Glutamatergic neuron (in vitro differentiated cells): Measurements from ENCODE around the gene IKZF4. TPM values are rescaled to one million over a fixed set of nuclear protein-coding genes. Genes with fewer than 3 reads are reported as not detected.
"Not testable (repeated sequence)": the region's sequence is repeated elsewhere in the genome, so short reads cannot be mapped to it uniquely, and the experiment has no call there.

ENCODE experiments used
- DNase-seq: peaks from one replicate; pipeline ENCODE4 v3.0.0; 2022
- H3K27ac Mint-ChIP-seq: one replicate; pipeline ENCODE4 v1.8.0; 2020; ENCODE audit warnings: mild to moderate bottlenecking, mixed read lengths, inconsistent platforms; ENCODE audit not compliant: unreplicated experiment
- H3K27me3 Mint-ChIP-seq: one replicate; pipeline ENCODE4 v1.8.0; 2020; ENCODE audit warnings: mild to moderate bottlenecking, moderate library complexity, mixed read lengths, inconsistent platforms; ENCODE audit not compliant: unreplicated experiment
- H3K36me3 Mint-ChIP-seq: one replicate; pipeline ENCODE4 v1.8.0; 2020; ENCODE audit warnings: mild to moderate bottlenecking, mixed read lengths, inconsistent platforms; ENCODE audit not compliant: unreplicated experiment
- H3K4me1 Mint-ChIP-seq: one replicate; pipeline ENCODE4 v1.8.0; 2020; ENCODE audit warnings: mild to moderate bottlenecking, low read depth, mixed read lengths, inconsistent platforms; ENCODE audit not compliant: unreplicated experiment
- H3K4me3 Mint-ChIP-seq: one replicate; pipeline ENCODE4 v1.8.0; 2020; ENCODE audit warnings: mild to moderate bottlenecking, mixed read lengths, inconsistent platforms; ENCODE audit not compliant: unreplicated experiment
- H3K9me3 Mint-ChIP-seq: one replicate; pipeline ENCODE4 v1.8.0; 2020; ENCODE audit warnings: mild to moderate bottlenecking, moderate library complexity, mixed read lengths, inconsistent platforms; ENCODE audit not compliant: unreplicated experiment
- total RNA-seq: library from RNA; stranded (reverse); fragmentation: NEBNext Ultra II Directional; extraction: Animal tissue kit (Norgen Biotek cat#: 25700); gene quantifications from one replicate; pipeline ENCODE4 v1.2.1, GENCODE V29; 2021; ENCODE audit not compliant: unreplicated experiment
- TF ChIP-seq, protein P1 (sequence below): fragments of 200-600 bp; sonication (generic); IDR thresholded peaks from one replicate; pipeline ENCODE4 v1.5.0; 2021; ENCODE audit not compliant: partially characterized antibody, unreplicated experiment

IKZF4 gene
- total RNA-seq, 1 donor from 2014 or later: 24.1 TPM

DNA sequence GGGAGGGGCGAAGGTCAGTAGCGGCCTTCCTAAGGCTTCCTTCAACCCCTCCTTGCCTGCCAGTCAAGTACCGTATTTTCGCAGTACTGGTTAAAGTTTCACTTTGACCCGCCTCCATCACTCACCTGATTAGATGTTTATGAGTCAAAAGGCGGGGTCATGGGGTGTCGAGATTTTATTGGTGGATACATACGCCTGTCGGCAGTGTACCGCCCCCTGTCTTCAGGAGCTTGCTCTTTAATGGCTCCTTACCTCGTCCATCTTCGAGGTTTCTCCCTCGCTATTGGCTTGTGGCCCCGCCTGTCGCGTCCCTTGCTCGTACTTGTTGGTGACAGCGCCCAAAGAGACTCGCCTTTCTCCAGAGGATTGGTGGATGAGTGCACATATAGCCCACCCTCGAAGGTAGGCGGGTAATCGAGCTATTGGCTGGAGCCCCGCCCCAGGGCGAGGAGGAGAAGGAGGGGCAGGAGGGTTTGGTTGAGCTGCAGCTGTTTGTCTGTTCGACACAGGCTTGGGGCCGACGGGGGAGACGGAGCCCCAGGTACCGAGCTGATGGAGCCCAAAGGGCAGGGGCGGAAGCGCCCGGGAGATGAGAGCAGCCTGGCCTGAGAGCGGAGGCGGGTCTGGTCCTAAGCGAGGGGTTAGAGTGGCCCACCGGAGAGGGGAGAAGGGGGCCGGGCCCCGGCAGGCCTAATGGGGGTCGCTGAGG, 47.1 kb upstream of the IKZF4 start, which contains the start of gene RAB5B:
Gene RAB5B (plus strand): TSS at position 480 of the 709 bp plus-strand sequence. CDS start 12,883 bp downstream, outside the sequence.
- Mint-ChIP-seq H3K27me3 (no peaks in the 10 kb centered on the region), H3K4me1 (peaks cover 11% of the 10 kb centered on the region), H3K36me3 (peaks cover 4% of the 10 kb centered on the region), H3K9me3 (peaks cover 1% of the 10 kb centered on the region), H3K4me3 (no peak within 1 kb of the TSS), H3K27ac (no peak within 1 kb of the TSS)
- peak; percentile 95 for DNase-seq
- TF ChIP-seq, protein P1, sequence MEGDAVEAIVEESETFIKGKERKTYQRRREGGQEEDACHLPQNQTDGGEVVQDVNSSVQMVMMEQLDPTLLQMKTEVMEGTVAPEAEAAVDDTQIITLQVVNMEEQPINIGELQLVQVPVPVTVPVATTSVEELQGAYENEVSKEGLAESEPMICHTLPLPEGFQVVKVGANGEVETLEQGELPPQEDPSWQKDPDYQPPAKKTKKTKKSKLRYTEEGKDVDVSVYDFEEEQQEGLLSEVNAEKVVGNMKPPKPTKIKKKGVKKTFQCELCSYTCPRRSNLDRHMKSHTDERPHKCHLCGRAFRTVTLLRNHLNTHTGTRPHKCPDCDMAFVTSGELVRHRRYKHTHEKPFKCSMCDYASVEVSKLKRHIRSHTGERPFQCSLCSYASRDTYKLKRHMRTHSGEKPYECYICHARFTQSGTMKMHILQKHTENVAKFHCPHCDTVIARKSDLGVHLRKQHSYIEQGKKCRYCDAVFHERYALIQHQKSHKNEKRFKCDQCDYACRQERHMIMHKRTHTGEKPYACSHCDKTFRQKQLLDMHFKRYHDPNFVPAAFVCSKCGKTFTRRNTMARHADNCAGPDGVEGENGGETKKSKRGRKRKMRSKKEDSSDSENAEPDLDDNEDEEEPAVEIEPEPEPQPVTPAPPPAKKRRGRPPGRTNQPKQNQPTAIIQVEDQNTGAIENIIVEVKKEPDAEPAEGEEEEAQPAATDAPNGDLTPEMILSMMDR: peak; percentile 78

DNA sequence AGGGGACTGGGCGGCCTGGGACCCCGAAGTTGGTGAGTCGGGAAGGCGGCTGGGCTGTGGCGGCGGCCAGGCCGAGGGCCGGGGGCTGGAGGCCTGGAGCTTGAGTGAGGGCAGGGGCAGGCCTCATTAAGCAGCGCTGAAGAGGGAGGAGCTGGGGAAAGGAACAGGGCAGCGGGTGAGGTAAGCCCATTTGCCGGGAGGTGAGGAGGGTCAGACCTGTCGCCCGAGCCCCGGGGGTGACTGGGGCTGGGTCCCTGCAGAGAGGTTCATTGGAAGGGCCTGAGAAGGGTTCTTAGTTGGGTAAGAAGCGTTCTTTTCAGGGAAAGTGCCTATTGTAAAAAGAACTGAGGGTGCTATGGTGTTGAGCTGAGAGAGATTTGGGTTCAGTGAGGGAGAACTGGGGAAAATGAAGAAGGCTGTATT, 46.5 kb upstream of the IKZF4 start:
- H3K27ac Mint-ChIP-seq: no peak overlapping the region
- H3K27me3 Mint-ChIP-seq: no peaks in the 10 kb centered on the region
- DNase-seq: peak; percentile 62
- H3K36me3 Mint-ChIP-seq: peaks cover 4% of the 10 kb centered on the region
- peaks cover 11% of the 10 kb centered on the region for H3K4me1 Mint-ChIP-seq
- TF ChIP-seq, protein P1: no peak
- no peak overlapping the region for H3K4me3 Mint-ChIP-seq
- peaks cover 1% of the 10 kb centered on the region for H3K9me3 Mint-ChIP-seq

DNA sequence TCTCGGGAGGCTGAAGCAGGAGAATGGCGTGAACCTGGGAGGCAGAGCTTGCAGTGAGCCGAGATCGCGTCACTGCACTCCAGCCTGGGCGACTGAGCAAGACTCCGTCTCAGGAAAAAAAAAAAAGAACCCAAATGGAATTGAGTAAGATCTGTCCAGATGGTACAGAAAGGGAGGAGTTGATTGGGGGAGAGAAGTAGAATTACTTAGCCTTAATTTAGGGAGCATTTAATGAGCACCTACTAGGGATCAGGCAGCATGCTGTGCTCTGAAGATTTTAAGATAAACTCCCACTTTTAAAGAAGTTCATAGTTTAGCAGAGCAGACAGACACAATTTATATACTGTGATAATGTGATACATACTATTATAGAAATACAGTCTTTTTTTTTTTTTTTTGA, 42.5 kb upstream of the IKZF4 start:
- peaks cover 11% of the 10 kb centered on the region for H3K4me1 Mint-ChIP-seq
- peaks cover 2% of the 10 kb centered on the region for H3K27me3 Mint-ChIP-seq
- TF ChIP-seq, protein P1: no peak
- no peak overlapping the region for H3K4me3 Mint-ChIP-seq
- no peak for DNase-seq
- H3K9me3 Mint-ChIP-seq: peaks cover 1% of the 10 kb centered on the region
- no peak overlapping the region for H3K27ac Mint-ChIP-seq
- peaks cover 4% of the 10 kb centered on the region for H3K36me3 Mint-ChIP-seq

DNA sequence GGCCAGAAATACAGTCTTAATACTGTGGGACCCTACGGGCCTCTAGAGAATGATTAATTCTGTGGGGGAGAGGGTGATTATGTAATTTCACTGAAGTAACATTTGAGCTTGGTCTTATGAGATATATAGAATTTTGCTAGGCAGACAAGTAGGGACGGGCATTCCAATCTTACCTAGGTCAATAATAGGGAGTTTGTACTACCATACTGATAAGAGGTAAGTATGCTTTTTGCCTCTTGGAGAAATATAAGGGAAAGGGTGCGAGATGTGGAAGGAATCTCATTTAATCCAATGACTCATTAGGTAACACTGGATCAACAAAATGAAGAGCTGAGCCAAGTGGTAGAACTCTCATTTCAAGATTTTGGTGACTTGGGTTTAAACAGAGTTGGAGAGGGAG, 41.8 kb upstream of the IKZF4 start:
- TF ChIP-seq, protein P1: no peak
- H3K27me3 Mint-ChIP-seq: peaks cover 2% of the 10 kb centered on the region
- H3K4me1 Mint-ChIP-seq: peaks cover 11% of the 10 kb centered on the region
- H3K4me3 Mint-ChIP-seq: no peak overlapping the region
- no peak overlapping the region for H3K27ac Mint-ChIP-seq
- H3K36me3 Mint-ChIP-seq: peaks cover 4% of the 10 kb centered on the region
- no peak for DNase-seq
- H3K9me3 Mint-ChIP-seq: peaks cover 1% of the 10 kb centered on the region

DNA sequence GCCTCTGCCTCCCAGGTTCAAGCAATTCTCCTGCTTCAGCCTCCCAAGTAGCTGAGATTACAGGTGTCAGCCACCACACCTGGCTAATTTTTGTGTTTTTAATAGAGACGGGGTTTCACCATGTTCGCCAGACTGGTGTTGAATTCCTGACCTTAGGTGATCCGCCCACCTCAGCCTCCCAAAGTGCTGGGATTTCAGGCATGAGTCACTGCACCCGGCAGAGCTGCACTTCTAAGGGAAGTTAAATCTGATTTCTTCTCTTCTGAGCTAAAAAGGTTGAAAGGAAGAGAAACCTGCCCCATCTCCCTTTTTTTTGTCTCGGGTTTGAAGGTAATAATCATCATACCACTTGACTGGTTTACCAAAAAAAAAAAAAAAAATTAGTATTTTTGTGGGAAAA, 39.0 kb upstream of the IKZF4 start:
- H3K4me1 Mint-ChIP-seq, H3K36me3 Mint-ChIP-seq, H3K27ac Mint-ChIP-seq, H3K27me3 Mint-ChIP-seq, DNase-seq, H3K9me3 Mint-ChIP-seq, H3K4me3 Mint-ChIP-seq: not testable (repeated sequence)
